PC-3 (cell line): ENCODE measurements around the gene BMP4.

Source experiments
- CTCF ChIP-seq: fragments of 300-600 bp; sonication (generic); conservative IDR thresholded peaks from 2 replicates; pipeline ENCODE4 v1.5.1; 2017; ENCODE audit warnings: antibody characterized with exemption, low read depth, mild to moderate bottlenecking, low read length
- EZH2 ChIP-seq: fragments of 300-600 bp; sonication (generic); IDR thresholded peaks from one replicate; pipeline ENCODE4 v1.6.1; 2017; ENCODE audit warnings: antibody characterized with exemption, mild to moderate bottlenecking, low read length; ENCODE audit not compliant: unreplicated experiment
- EZH2phosphoT487 ChIP-seq: fragments of 300-600 bp; sonication (generic); IDR thresholded peaks from 2 replicates; pipeline ENCODE4 v1.6.1; 2018; ENCODE audit warnings: mild to moderate bottlenecking, antibody characterized with exemption, low read length, borderline replicate concordance

DNA sequence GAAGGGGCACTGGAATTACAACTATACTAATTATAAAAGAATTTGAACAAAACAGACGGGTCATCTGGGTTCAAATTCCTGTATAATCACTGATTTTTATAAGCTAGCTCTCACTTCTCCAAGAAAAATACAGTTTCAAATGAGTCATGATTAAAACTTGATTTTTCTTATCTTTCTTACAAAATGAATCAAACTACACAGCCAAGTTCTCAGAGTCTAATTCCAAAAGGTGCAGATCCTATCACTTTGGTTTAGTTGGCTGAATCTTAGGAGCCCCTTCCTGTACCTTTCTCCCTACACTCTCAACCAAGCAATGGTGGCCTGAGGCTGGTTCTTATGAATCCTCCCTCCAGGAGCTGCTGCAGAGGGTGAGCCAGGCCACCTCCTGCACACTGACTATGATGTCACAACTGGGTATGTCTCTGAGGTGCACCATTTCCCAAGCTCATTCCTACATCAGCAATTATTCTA, 43.8 kb upstream of the BMP4 start:
- no peak for TF ChIP-seq EZH2
- no peak for TF ChIP-seq CTCF
- no peak for TF ChIP-seq EZH2phosphoT487
